NB4 (cell line): ENCODE measurements around the gene MAP3K12.
A peak's percentile ranks its signal among the peaks of the same experiment; 100 is the strongest.

Experiments used
- DNase-seq: peaks from one replicate; pipeline ENCODE4 v3.0.0; 2010; ENCODE audit warnings: low read depth
- H3K4me3 ChIP-seq: one replicate; pipeline ENCODE4 v1.5.1; 2011; ENCODE audit warnings: mild to moderate bottlenecking, low read depth, low read length, moderate library complexity
- CTCF ChIP-seq: IDR thresholded peaks from one replicate; pipeline ENCODE4 v1.5.1; 2012; ENCODE audit warnings: low read depth, low read length
- MAX ChIP-seq: IDR thresholded peaks from 2 replicates; pipeline ENCODE4 v1.6.1; 2011; ENCODE audit warnings: low read depth, low read length
- MYC ChIP-seq: IDR thresholded peaks from 2 replicates; pipeline ENCODE4 v1.6.1; 2011; ENCODE audit warnings: low read depth, low read length
- POLR2A ChIP-seq: IDR thresholded peaks from 2 replicates; pipeline ENCODE4 v1.6.1; 2011; ENCODE audit warnings: mild to moderate bottlenecking; ENCODE audit not compliant: insufficient read length; ENCODE audit errors: extremely low read depth

Gene MAP3K12

GRCh38 chr12:53498235-53498630, 1.0 kb downstream of the MAP3K12 start:
- TF ChIP-seq MYC: no peak
- no peak for TF ChIP-seq MAX
- TF ChIP-seq POLR2A: no peak
- TF ChIP-seq CTCF: no peak
- no peak overlapping the region for H3K4me3 ChIP-seq
- no peak for DNase-seq

GRCh38 chr12:53497461-53497860, 1.8 kb downstream of the MAP3K12 start:
- TF ChIP-seq MAX: no peak
- DNase-seq: no peak
- H3K4me3 ChIP-seq: no peak overlapping the region

- TF ChIP-seq CTCF: no peak
- no peak for TF ChIP-seq MYC
- TF ChIP-seq MAX: no peak
- no peak for TF ChIP-seq POLR2A
- DNase-seq: no peak
- H3K4me3 ChIP-seq: no peak overlapping the region
These were observed 2.6 kb downstream of the MAP3K12 start for GRCh38 chr12:53496752-53497032.

GRCh38 chr12:53495903-53496751, 3.1 kb downstream of the MAP3K12 start:
- no peak for TF ChIP-seq MYC
- TF ChIP-seq MAX: peak; percentile 94
- peak; percentile 59 for DNase-seq
- no peak overlapping the region for H3K4me3 ChIP-seq

- peak overlapping the region; percentile 55 for H3K4me3 ChIP-seq
- no peak for DNase-seq
- TF ChIP-seq MAX (no peak), CTCF (no peak), MYC (no peak)
These were observed 5.5 kb downstream of the MAP3K12 start for GRCh38 chr12:53493610-53494391.

- no peak; the same call in 1 of the 2 replicates for TF ChIP-seq MYC
- no peak for TF ChIP-seq CTCF
- TF ChIP-seq MAX: peak; percentile 84
- peak; percentile 65 for TF ChIP-seq POLR2A
- DNase-seq: peak; percentile 90
- peak overlapping the region; percentile 55 for H3K4me3 ChIP-seq
These were observed 6.2 kb downstream of the MAP3K12 start for GRCh38 chr12:53492830-53493609.
